HG03045 (cell line): ENCODE data around the gene TRPM8.

Experiments used
- ATAC-seq: cut with Tn5 transposase; IDR thresholded peaks from one replicate; pipeline ENCODE4 v1.9.1; 2021; ENCODE audit warnings: mild to moderate bottlenecking, moderate library complexity; ENCODE audit not compliant: unreplicated experiment

The TRPM8 gene

GRCh38 chr2:234033174-234033573 is 116.0 kb downstream of the TRPM8 start:
- ATAC-seq: no peak

- ATAC-seq: no peak
Observed at GRCh38 chr2:234033885-234034284, 116.7 kb downstream of the TRPM8 start.

GRCh38 chr2:234038076-234038802 is 121.1 kb downstream of the TRPM8 start:
- no peak for ATAC-seq

GRCh38 chr2:234044157-234044556 is 127.0 kb downstream of the TRPM8 start:
- ATAC-seq: no peak

- ATAC-seq: no peak
Observed at GRCh38 chr2:234046521-234046920, 129.3 kb downstream of the TRPM8 start.

- ATAC-seq: no peak
Observed at GRCh38 chr2:234047361-234047760, 130.2 kb downstream of the TRPM8 start.

GRCh38 chr2:234048049-234048448 is 130.9 kb downstream of the TRPM8 start:
- no peak for ATAC-seq

- no peak for ATAC-seq
Observed at GRCh38 chr2:234050455-234051135, 133.4 kb downstream of the TRPM8 start, which contains the start of gene SPP2. Gene SPP2 (plus strand): TSS chr2:234050702. CDS start chr2:234050787, 85 bp downstream.

GRCh38 chr2:234051374-234052070 is 134.3 kb downstream of the TRPM8 start:
- ATAC-seq: no peak

- ATAC-seq: no peak
Observed at GRCh38 chr2:234058881-234059280, 141.7 kb downstream of the TRPM8 start.

GRCh38 chr2:234060236-234060635 is 143.1 kb downstream of the TRPM8 start:
- no peak for ATAC-seq

- ATAC-seq: no peak
Observed at GRCh38 chr2:234061624-234062257, 144.6 kb downstream of the TRPM8 start.

GRCh38 chr2:234066587-234066986 is 149.4 kb downstream of the TRPM8 start:
- no peak for ATAC-seq
